ENCODE results near the gene MRPS24.

DNA sequence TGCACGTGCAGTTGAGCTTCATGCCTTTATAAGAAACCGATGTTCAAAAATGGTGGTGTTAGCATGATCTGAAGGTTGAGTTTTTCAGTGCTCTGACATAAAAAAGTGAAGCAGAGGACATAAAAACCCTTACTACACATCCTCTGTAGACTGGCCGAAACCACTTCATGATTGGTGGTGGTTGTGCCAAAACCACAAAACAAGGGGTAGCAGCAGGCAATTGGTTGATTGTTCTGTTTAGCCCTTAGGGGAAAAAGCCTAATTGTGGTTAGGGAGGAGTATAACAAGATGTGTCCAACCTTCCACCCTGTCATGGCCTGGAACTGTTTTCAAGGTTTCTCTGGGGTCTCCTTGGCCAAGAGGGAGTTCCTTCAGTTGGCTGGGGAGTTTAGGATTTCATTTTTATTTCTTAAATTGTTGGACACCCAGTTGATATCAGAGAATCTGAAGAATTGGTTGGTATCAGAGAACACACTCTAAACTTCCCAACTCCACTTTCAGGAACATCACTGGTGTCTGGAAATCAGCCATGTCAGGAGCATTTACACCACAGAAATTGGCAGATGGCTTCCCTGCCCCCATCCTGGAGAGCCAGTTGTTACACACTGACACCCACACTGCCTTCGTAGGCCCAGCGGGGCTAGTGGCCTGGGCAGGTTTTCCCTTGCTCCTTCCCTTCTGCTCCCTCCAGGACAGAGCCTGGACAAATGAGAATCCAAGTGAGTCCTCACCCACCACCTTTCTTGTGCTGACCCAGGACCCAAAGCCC is 18.8 kb downstream of the MRPS24 start:
- TF ChIP-seq, protein P1, sequence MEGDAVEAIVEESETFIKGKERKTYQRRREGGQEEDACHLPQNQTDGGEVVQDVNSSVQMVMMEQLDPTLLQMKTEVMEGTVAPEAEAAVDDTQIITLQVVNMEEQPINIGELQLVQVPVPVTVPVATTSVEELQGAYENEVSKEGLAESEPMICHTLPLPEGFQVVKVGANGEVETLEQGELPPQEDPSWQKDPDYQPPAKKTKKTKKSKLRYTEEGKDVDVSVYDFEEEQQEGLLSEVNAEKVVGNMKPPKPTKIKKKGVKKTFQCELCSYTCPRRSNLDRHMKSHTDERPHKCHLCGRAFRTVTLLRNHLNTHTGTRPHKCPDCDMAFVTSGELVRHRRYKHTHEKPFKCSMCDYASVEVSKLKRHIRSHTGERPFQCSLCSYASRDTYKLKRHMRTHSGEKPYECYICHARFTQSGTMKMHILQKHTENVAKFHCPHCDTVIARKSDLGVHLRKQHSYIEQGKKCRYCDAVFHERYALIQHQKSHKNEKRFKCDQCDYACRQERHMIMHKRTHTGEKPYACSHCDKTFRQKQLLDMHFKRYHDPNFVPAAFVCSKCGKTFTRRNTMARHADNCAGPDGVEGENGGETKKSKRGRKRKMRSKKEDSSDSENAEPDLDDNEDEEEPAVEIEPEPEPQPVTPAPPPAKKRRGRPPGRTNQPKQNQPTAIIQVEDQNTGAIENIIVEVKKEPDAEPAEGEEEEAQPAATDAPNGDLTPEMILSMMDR (IDR thresholded peaks at IDR 0.05 in 2 of 3, conservative IDR thresholded peaks at IDR 0.05 in 1 of 3; ENCODE audit: control insufficient read depth in 2 of 3, extremely low read depth in 1 of 3, insufficient read depth in 1 of 3, low read depth in 3 of 3, low read length in 3 of 3), result no peak
- no peak for TF ChIP-seq EP300 (IDR thresholded peaks at IDR 0.05; ENCODE audit: borderline replicate concordance in 1 of 2, control insufficient read depth in 1 of 2, low read depth in 2 of 2, low read length in 2 of 2)
- no peak for TF ChIP-seq EZH2 (IDR thresholded peaks at IDR 0.05; ENCODE audit: borderline replicate concordance, control insufficient read depth, low read depth, low read length)
- no peak for TF ChIP-seq MEF2A (IDR thresholded peaks at IDR 0.05; ENCODE audit: insufficient read depth, low read depth, low read length)
- no peak for TF ChIP-seq HDAC2 (IDR thresholded peaks at IDR 0.05)
- TF ChIP-seq, protein P2, sequence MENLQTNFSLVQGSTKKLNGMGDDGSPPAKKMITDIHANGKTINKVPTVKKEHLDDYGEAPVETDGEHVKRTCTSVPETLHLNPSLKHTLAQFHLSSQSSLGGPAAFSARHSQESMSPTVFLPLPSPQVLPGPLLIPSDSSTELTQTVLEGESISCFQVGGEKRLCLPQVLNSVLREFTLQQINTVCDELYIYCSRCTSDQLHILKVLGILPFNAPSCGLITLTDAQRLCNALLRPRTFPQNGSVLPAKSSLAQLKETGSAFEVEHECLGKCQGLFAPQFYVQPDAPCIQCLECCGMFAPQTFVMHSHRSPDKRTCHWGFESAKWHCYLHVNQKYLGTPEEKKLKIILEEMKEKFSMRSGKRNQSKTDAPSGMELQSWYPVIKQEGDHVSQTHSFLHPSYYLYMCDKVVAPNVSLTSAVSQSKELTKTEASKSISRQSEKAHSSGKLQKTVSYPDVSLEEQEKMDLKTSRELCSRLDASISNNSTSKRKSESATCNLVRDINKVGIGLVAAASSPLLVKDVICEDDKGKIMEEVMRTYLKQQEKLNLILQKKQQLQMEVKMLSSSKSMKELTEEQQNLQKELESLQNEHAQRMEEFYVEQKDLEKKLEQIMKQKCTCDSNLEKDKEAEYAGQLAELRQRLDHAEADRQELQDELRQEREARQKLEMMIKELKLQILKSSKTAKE (IDR thresholded peaks at IDR 0.05; ENCODE audit: low read depth, poor library complexity, severe bottlenecking), result no peak
- no peak for TF ChIP-seq SIN3A (IDR thresholded peaks at IDR 0.05; ENCODE audit: low read depth, low read length)
- TF ChIP-seq MYC (IDR thresholded peaks at IDR 0.05; ENCODE audit: insufficient read depth, insufficient read length, insufficient replicate concordance, low read length, severe bottlenecking), result no peak
- TF ChIP-seq, protein P3, sequence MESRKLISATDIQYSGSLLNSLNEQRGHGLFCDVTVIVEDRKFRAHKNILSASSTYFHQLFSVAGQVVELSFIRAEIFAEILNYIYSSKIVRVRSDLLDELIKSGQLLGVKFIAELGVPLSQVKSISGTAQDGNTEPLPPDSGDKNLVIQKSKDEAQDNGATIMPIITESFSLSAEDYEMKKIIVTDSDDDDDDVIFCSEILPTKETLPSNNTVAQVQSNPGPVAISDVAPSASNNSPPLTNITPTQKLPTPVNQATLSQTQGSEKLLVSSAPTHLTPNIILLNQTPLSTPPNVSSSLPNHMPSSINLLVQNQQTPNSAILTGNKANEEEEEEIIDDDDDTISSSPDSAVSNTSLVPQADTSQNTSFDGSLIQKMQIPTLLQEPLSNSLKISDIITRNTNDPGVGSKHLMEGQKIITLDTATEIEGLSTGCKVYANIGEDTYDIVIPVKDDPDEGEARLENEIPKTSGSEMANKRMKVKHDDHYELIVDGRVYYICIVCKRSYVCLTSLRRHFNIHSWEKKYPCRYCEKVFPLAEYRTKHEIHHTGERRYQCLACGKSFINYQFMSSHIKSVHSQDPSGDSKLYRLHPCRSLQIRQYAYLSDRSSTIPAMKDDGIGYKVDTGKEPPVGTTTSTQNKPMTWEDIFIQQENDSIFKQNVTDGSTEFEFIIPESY (IDR thresholded peaks at IDR 0.05), result no peak
- no peak for TF ChIP-seq BMI1 (IDR thresholded peaks at IDR 0.05; ENCODE audit: borderline replicate concordance)

Measured in GM12878 (cell line).